Suprapubic skin (tissue), 3 donors: ENCODE measurements around the gene PWWP2A.

Experiments
- CTCF ChIP-seq, 2 donors: fragments of 200-600 bp in 1 of 2; fragments of 450-650 bp in 1 of 2; sonication (generic) in 1 of 2; IDR thresholded peaks; one replicate each; pipeline ENCODE4 v1.5.1; 2016 to 2019; ENCODE audit warnings: antibody characterized with exemption in 2 of 2, mild to moderate bottlenecking in 1 of 2, moderate library complexity in 1 of 2
- POLR2A ChIP-seq, 2 donors: fragments of 450-650 bp; IDR thresholded peaks; one replicate each; pipeline ENCODE4 v1.6.1; 2017; ENCODE audit warnings: antibody characterized with exemption in 2 of 2, mild to moderate bottlenecking in 2 of 2, moderate library complexity in 2 of 2

- TF ChIP-seq POLR2A (IDR thresholded peaks at IDR 0.05) = no peak
- no peak for TF ChIP-seq CTCF (IDR thresholded peaks at IDR 0.05)
Observed at GRCh38 chr5:160081495-160081894, 37.8 kb downstream of the PWWP2A start.
